Caco-2 (cell line): Measurements from ENCODE around the gene KCNQ5. TPM values are rescaled to one million over a fixed set of nuclear protein-coding genes. Genes with fewer than 3 reads are reported as not detected.

Experiments
- BruUV-seq: library from RNA; stranded (reverse); fragments of 400-500 nt; replicated peaks from 2 replicates; lab custom pipeline; 2021; lab: Mats Ljungman, UMichigan
- CTCF ChIA-PET: fragments of 300-600 bp; sonication (Branson Sonifier 250); formaldehyde crosslinking; loops from one replicate; lab custom pipeline; 2022; ENCODE audit warnings: antibody characterized with exemption; lab: Charles Lee
- POLR2A ChIA-PET: fragments of 300-600 bp; sonication (Branson Sonifier 250); formaldehyde crosslinking; loops from one replicate; lab custom pipeline; 2022; ENCODE audit warnings: antibody characterized with exemption; lab: Charles Lee
- DNase-seq, 2 experiments: peaks; one replicate each; pipeline versions ENCODE4 v3.0.0 to v3.0.0-alpha.2; 2020 to 2022
- H3K27me3 ChIP-seq: replicated peaks from 2 replicates; pipeline ENCODE4 v1.6.0; 2011; ENCODE audit warnings: low read length; ENCODE audit not compliant: control insufficient read depth, insufficient read depth
- H3K36me3 ChIP-seq: 2 replicates; pipeline ENCODE4 v1.5.1; 2011; ENCODE audit warnings: low read length; ENCODE audit not compliant: control insufficient read depth, insufficient read depth
- H3K4me1 ChIP-seq: fragments of 250-450 bp; sonication (Bioruptor Pico); 2 replicates; pipeline ENCODE4 v1.5.1; 2020; ENCODE audit warnings: mild to moderate bottlenecking
- H3K4me3 ChIP-seq: 2 replicates; pipeline ENCODE4 v1.5.1; 2011; ENCODE audit warnings: low read depth, mild to moderate bottlenecking, control low read depth, low read length
- H3K9me3 ChIP-seq: fragments of 250-450 bp; sonication (Bioruptor Pico); 2 replicates; pipeline ENCODE4 v1.5.1; 2020; ENCODE audit warnings: mild to moderate bottlenecking, moderate library complexity
- H3K27ac Mint-ChIP-seq: one replicate; pipeline ENCODE4 v1.8.0; 2022; ENCODE audit warnings: mixed read lengths; ENCODE audit not compliant: unreplicated experiment
- H3K27me3 Mint-ChIP-seq: one replicate; pipeline ENCODE4 v1.8.0; 2022; ENCODE audit warnings: mixed read lengths; ENCODE audit not compliant: insufficient read depth, unreplicated experiment
- H3K36me3 Mint-ChIP-seq: one replicate; pipeline ENCODE4 v1.8.0; 2022; ENCODE audit warnings: mild to moderate bottlenecking, mixed read lengths; ENCODE audit not compliant: insufficient read depth, unreplicated experiment
- H3K4me1 Mint-ChIP-seq: one replicate; pipeline ENCODE4 v1.8.0; 2022; ENCODE audit warnings: low read depth, mixed read lengths; ENCODE audit not compliant: unreplicated experiment
- H3K4me3 Mint-ChIP-seq: one replicate; pipeline ENCODE4 v1.8.0; 2022; ENCODE audit warnings: mild to moderate bottlenecking, moderate library complexity, mixed read lengths; ENCODE audit not compliant: unreplicated experiment
- H3K9me3 Mint-ChIP-seq: one replicate; pipeline ENCODE4 v1.8.0; 2022; ENCODE audit warnings: mixed read lengths; ENCODE audit not compliant: unreplicated experiment
- CTCF ChIP-seq, 2 experiments: fragments of 200-600 bp in 1 of 2; IDR thresholded peaks; 1 replicate in 1 of 2; 2 replicates in 1 of 2; pipeline versions ENCODE4 v1.5.1 to v1.8.0; 2011 to 2022; ENCODE audit warnings: antibody characterized with exemption in 1 of 2, control low read depth in 1 of 2, inconsistent platforms in 1 of 2, low read depth in 1 of 2, low read length in 1 of 2, mild to moderate bottlenecking in 1 of 2, moderate library complexity in 1 of 2; ENCODE audit not compliant: insufficient read depth in 1 of 2, severe bottlenecking in 1 of 2, unreplicated experiment in 1 of 2
- intact Hi-C: fragments of 100-400 bp; cut with micrococcal nuclease; formaldehyde crosslinking; loops from one replicate; pipeline ENCODE4 v1.10.0; 2022; ENCODE audit not compliant: unreplicated experiment
- total RNA-seq: library from RNA; stranded (reverse); gene quantifications from 2 replicates; pipeline ENCODE4 v1.2.3, GENCODE V29; 2022

The KCNQ5 gene
- total RNA-seq, 1 experiment from 2014 or later: 0.20 TPM

- POLR2A ChIA-PET: no interaction called here
- Mint-ChIP-seq H3K36me3 (no peaks in the 10 kb centered on the region), H3K27me3 (peaks cover 2% of the 10 kb centered on the region), H3K27ac (no peak overlapping the region), H3K4me1 (no peaks in the 10 kb centered on the region), H3K4me3 (no peak overlapping the region), H3K9me3 (no peaks in the 10 kb centered on the region)
- no TSS peak for BruUV-seq
- no peaks in the 10 kb centered on the region for H3K36me3 ChIP-seq
- H3K9me3 ChIP-seq: no peaks in the 10 kb centered on the region
- CTCF ChIA-PET: no interaction called here
- H3K4me3 ChIP-seq: no peak overlapping the region
- no peak for TF ChIP-seq CTCF (IDR thresholded peaks at IDR 0.05; ENCODE audit: insufficient read depth in 1 of 2, low read depth in 1 of 2, low read length in 1 of 2, severe bottlenecking in 1 of 2, unreplicated experiment in 1 of 2)
- no peaks in the 10 kb centered on the region for H3K4me1 ChIP-seq
- no peaks in the 10 kb centered on the region for H3K27me3 ChIP-seq
- no peak for DNase-seq
- intact Hi-C loops: no loop called here
Observed at GRCh38 chr6:73054958-73055357, 433.1 kb downstream of the KCNQ5 start.

GRCh38 chr6:73058736-73059135, 436.9 kb downstream of the KCNQ5 start:
- Mint-ChIP-seq H3K9me3 (no peaks in the 10 kb centered on the region), H3K4me1 (peaks cover 7% of the 10 kb centered on the region), H3K36me3 (no peaks in the 10 kb centered on the region), H3K27me3 (peaks cover 2% of the 10 kb centered on the region), H3K27ac (no peak overlapping the region), H3K4me3 (no peak overlapping the region)
- Histone ChIP-seq H3K4me3 (no peak overlapping the region), H3K9me3 (no peaks in the 10 kb centered on the region), H3K4me1 (peaks cover 13% of the 10 kb centered on the region; the same call in 1 of the 2 replicates), H3K36me3 (no peaks in the 10 kb centered on the region), H3K27me3 (no peaks in the 10 kb centered on the region)
- DNase-seq: no peak
- no TSS peak for BruUV-seq
- ChIA-PET CTCF (no interaction called here), POLR2A (no interaction called here)
- no peak for TF ChIP-seq CTCF (IDR thresholded peaks at IDR 0.05; ENCODE audit: insufficient read depth in 1 of 2, low read depth in 1 of 2, low read length in 1 of 2, severe bottlenecking in 1 of 2, unreplicated experiment in 1 of 2)
- intact Hi-C loops: no loop called here

GRCh38 chr6:73062130-73062529, 440.3 kb downstream of the KCNQ5 start:
- H3K4me1 Mint-ChIP-seq: peaks cover 7% of the 10 kb centered on the region
- H3K9me3 Mint-ChIP-seq: no peaks in the 10 kb centered on the region
- intact Hi-C loops: no loop called here
- peaks cover 2% of the 10 kb centered on the region for H3K27me3 Mint-ChIP-seq
- no peak overlapping the region for H3K27ac Mint-ChIP-seq
- no peak overlapping the region for H3K4me3 Mint-ChIP-seq
- TF ChIP-seq CTCF (IDR thresholded peaks at IDR 0.05; ENCODE audit: insufficient read depth in 1 of 2, low read depth in 1 of 2, low read length in 1 of 2, severe bottlenecking in 1 of 2, unreplicated experiment in 1 of 2): no peak
- H3K36me3 ChIP-seq: no peaks in the 10 kb centered on the region
- no peaks in the 10 kb centered on the region for H3K9me3 ChIP-seq
- ChIA-PET POLR2A (no interaction called here), CTCF (interaction anchor here (0.6 kb wide), 1 partner anchor 64 kb away, joined by 4 read pairs; no protein-coding TSS in a partner anchor)
- peaks cover 13% of the 10 kb centered on the region; the same call in 1 of the 2 replicates for H3K4me1 ChIP-seq
- no TSS peak for BruUV-seq
- H3K36me3 Mint-ChIP-seq: no peaks in the 10 kb centered on the region
- DNase-seq: no peak
- no peaks in the 10 kb centered on the region for H3K27me3 ChIP-seq
- no peak overlapping the region for H3K4me3 ChIP-seq
